Adrenal gland (tissue), 12 donors: ENCODE results near the gene DLGAP1. TPM values are rescaled to one million over a fixed set of nuclear protein-coding genes. Genes with fewer than 3 reads are reported as not detected.

Experiments
- DNase-seq, 7 donors: peaks; one replicate each; pipeline ENCODE4 v3.0.0-alpha.2; 2019 to 2020
- H3K27ac ChIP-seq, 5 donors: fragments of 200-600 bp; sonication (generic) in 4 of 5; 1 replicate in 3 of 5; 2 replicates in 2 of 5; pipeline versions ENCODE4 v1.5.1 to v1.8.0; 2016 to 2020; ENCODE audit warnings: mild to moderate bottlenecking in 1 of 5
- H3K27me3 ChIP-seq: fragments of 200-600 bp; 2 replicates; pipeline ENCODE4 v1.8.0; 2021
- H3K36me3 ChIP-seq, 2 donors: fragments of 200-600 bp; replicated peaks in 1 of 2; 1 replicate in 1 of 2; 2 replicates in 1 of 2; pipeline versions ENCODE4 v1.5.1 to v1.8.0; 2018 to 2022
- H3K4me1 ChIP-seq, 2 donors: fragments of 200-600 bp; replicated peaks in 1 of 2; 1 replicate in 1 of 2; 2 replicates in 1 of 2; pipeline versions ENCODE4 v1.5.1 to v1.8.0; 2018 to 2021
- H3K4me3 ChIP-seq, 4 donors: fragments of 200-600 bp; sonication (generic) in 3 of 4; one replicate each; pipeline ENCODE4 v1.5.1; 2016 to 2018
- H3K9me3 ChIP-seq, 3 donors: fragments of 200-600 bp; sonication (generic) in 1 of 3; replicated peaks in 1 of 3; 1 replicate in 2 of 3; 2 replicates in 1 of 3; pipeline versions ENCODE4 v1.5.1 to v1.8.0; 2016 to 2021
- POLR2A ChIP-seq, 2 donors: fragments of 450-650 bp; IDR thresholded peaks; one replicate each; pipeline ENCODE4 v1.6.1; 2017; ENCODE audit warnings: antibody characterized with exemption in 2 of 2, mild to moderate bottlenecking in 2 of 2, moderate library complexity in 1 of 2
- WGBS, 4 donors: extraction: QIAGEN DNeasy Blood & Tissue Kit in 2 of 4; methylation state at CpG; one replicate each; pipeline versions ENCODE4 v1.1.5 to v1.1.7; 2013 to 2017; 5-methylcytosine and 5-hydroxymethylcytosine counted together
- intact Hi-C, 2 donors: fragments of 100-400 bp; cut with DNase I; formaldehyde crosslinking; loops; one replicate each; pipeline versions ENCODE4 v1.14.1 to v1.15.0; 2022 to 2023
- polyA plus RNA-seq, 3 donors: library from polyadenylated mRNA; stranded (reverse); fragments of 200-250 nt in 2 of 3; fragments of 350-450 nt in 1 of 3; fragmentation: Illumina TruSeq in 1 of 3; extraction: RNeasy Lipid Tissue Mini Kit (QIAGEN cat#74804) in 1 of 3; gene quantifications; one replicate each; pipeline ENCODE4 v1.2.3, GENCODE V29; 2013 to 2014
- total RNA-seq, 9 donors: library from RNA; depleted of rRNA in 4 of 9; stranded (reverse); fragments of >200 nt in 4 of 9; fragments of 120-200 nt in 1 of 9; fragmentation: NEBNext Ultra II Directional in 1 of 9; extraction: Animal tissue kit (Norgen Biotek cat#: 25700) in 1 of 9; gene quantifications; one replicate each; pipeline versions ENCODE4 v1.1.0 to v1.2.4, GENCODE V29; 2013 to 2023
- TF ChIP-seq, protein P1 (sequence below), 6 experiments: fragments of 450-650 bp in 4 of 6; fragments of 200-600 bp in 2 of 6; sonication (generic) in 1 of 6; IDR thresholded peaks; 1 replicate in 5 of 6; 2 replicates in 1 of 6; pipeline versions ENCODE4 v1.5.1 to v1.8.0; 2016 to 2021; ENCODE audit warnings: antibody characterized with exemption in 6 of 6, mild to moderate bottlenecking in 2 of 6, moderate library complexity in 1 of 6
- donor health status: healthy with polysubstance abuse.
- donor health status: Bipolar disorder and iron deficiency.
- donor health status: DM: yes; HTN: yes; CAD: no.
- donor health status: DM: no; HTN: no; CAD: no.
- donor health status: DM: no; HTN: no; CAD: no.
- donor health status: DM: yes; HTN: yes; CAD: no.

DLGAP1 gene
- total and polyA plus RNA-seq, 12 donors, result 1.7 to 30.9 (median 12.9) TPM

DNA sequence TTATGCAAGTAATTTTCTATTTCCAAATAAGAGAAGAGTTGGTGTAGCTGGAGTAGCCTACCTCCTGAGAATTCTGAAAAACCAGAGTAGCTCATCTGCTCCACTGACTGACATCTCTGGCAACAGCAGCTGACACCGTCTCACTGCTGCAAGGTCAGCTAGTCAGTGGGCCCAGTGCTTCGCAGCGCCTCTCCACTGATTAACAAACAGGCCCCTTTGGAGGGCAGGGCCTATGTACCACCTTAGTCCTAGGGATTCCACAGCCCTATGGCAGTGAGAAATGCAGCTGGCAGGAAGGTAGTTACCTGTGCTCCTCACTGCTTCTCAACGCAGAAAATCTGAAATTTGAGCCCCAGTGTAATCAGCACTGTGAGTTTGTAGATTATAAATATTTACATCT is 97.5 kb downstream of the DLGAP1 start:
- no peak for DNase-seq
- intact Hi-C loops, result no loop called here
- 56 to 72% (median 62%) methylated on average over 4 of the region's 4 CpGs for WGBS, 4 donors
- no peaks in the 10 kb centered on the region for H3K4me1 ChIP-seq
- H3K4me3 ChIP-seq, result no peak overlapping the region
- no peaks in the 10 kb centered on the region for H3K27me3 ChIP-seq
- H3K27ac ChIP-seq, result no peak overlapping the region
- H3K36me3 ChIP-seq, result no peaks in the 10 kb centered on the region
- H3K9me3 ChIP-seq, result no peaks in the 10 kb centered on the region
- TF ChIP-seq, protein P1, sequence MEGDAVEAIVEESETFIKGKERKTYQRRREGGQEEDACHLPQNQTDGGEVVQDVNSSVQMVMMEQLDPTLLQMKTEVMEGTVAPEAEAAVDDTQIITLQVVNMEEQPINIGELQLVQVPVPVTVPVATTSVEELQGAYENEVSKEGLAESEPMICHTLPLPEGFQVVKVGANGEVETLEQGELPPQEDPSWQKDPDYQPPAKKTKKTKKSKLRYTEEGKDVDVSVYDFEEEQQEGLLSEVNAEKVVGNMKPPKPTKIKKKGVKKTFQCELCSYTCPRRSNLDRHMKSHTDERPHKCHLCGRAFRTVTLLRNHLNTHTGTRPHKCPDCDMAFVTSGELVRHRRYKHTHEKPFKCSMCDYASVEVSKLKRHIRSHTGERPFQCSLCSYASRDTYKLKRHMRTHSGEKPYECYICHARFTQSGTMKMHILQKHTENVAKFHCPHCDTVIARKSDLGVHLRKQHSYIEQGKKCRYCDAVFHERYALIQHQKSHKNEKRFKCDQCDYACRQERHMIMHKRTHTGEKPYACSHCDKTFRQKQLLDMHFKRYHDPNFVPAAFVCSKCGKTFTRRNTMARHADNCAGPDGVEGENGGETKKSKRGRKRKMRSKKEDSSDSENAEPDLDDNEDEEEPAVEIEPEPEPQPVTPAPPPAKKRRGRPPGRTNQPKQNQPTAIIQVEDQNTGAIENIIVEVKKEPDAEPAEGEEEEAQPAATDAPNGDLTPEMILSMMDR (IDR thresholded peaks at IDR 0.05), result no peak
- TF ChIP-seq POLR2A (IDR thresholded peaks at IDR 0.05), result no peak

DNA sequence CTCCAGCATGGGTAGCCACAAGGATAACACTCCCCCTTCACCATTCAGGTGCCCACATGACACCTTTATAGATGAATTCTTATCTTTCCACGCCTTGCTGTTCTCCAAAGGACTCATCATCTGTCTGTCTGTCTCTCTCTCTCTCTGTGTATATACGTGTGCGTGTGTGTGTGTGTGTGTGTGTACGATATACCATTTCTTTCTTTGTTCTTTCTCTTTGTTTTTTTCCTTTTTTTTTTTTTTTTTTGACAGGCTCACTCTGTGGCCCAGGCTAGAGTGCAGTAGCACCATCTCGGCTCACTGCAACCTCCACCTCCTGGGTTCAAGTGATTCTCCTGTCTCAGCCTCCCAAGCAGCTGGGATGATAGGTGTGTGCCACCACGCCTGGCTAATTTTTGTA is 98.2 kb downstream of the DLGAP1 start:
- no peak for DNase-seq
- TF ChIP-seq POLR2A (IDR thresholded peaks at IDR 0.05), result no peak
- TF ChIP-seq, protein P1 (IDR thresholded peaks at IDR 0.05), result no peak
- no peaks in the 10 kb centered on the region for H3K36me3 ChIP-seq
- H3K9me3 ChIP-seq, result no peaks in the 10 kb centered on the region
- 62 to 82% (median 77%) methylated on average over 6 of the region's 6 CpGs for WGBS, 4 donors
- intact Hi-C loops, result no loop called here
- H3K4me3 ChIP-seq, result no peak overlapping the region
- no peaks in the 10 kb centered on the region for H3K4me1 ChIP-seq
- no peak overlapping the region for H3K27ac ChIP-seq
- H3K27me3 ChIP-seq, result no peaks in the 10 kb centered on the region

DNA sequence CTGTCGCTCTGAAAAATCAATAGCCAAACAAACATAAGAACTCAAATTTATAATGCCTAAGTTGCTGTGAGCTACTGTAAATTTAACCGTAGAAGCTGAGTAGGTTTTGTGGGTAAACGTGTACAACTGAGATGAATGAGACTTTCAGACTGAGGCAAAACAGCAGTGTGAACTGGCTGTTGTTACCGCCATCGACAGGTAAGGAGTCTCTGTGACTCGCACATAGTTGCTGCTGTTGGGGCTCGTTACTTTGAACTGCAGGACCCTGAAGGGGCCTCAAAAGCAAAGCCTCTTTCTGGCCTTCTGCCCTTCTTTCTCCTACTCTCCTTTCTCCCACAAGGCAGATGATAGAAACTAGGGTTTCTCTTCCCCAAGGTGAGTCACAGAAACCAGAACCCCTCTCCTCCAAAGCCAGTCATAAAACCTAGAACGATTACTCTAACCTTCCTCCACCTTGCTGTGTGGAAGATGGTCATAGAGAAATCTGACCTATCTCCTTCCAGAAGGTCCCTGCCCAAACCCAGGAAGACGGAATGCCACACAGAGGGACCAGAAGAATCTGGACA is 101.2 kb downstream of the DLGAP1 start:
- Histone ChIP-seq H3K9me3 (no peaks in the 10 kb centered on the region), H3K4me1 (no peaks in the 10 kb centered on the region), H3K36me3 (no peaks in the 10 kb centered on the region), H3K27ac (no peak overlapping the region), H3K27me3 (no peaks in the 10 kb centered on the region), H3K4me3 (no peak overlapping the region)
- intact Hi-C loops, result no loop called here
- DNase-seq, result no peak
- TF ChIP-seq, protein P1 (IDR thresholded peaks at IDR 0.05), result no peak
- TF ChIP-seq POLR2A (IDR thresholded peaks at IDR 0.05), result no peak
- WGBS, 4 donors, result 48 to 54% (median 52%) methylated on average over 9 of the region's 9 CpGs

- DNase-seq, result no peak
- no peak overlapping the region for H3K27ac ChIP-seq
- no peak overlapping the region for H3K4me3 ChIP-seq
- TF ChIP-seq, protein P1 (IDR thresholded peaks at IDR 0.05), result no peak
- TF ChIP-seq POLR2A (IDR thresholded peaks at IDR 0.05), result no peak
- intact Hi-C loops, result no loop called here
- no peaks in the 10 kb centered on the region for H3K36me3 ChIP-seq
- no peaks in the 10 kb centered on the region for H3K4me1 ChIP-seq
- WGBS, 4 donors, result 36 to 49% (median 40%) methylated on average over 15 of the region's 15 CpGs
- H3K9me3 ChIP-seq, result no peaks in the 10 kb centered on the region
- H3K27me3 ChIP-seq, result no peaks in the 10 kb centered on the region
Observed at GRCh38 chr18:4352746-4353551, 102.2 kb downstream of the DLGAP1 start.
